Measurements from ENCODE around the gene RETREG1. TPM values are rescaled to one million over a fixed set of nuclear protein-coding genes. Genes with fewer than 3 reads are reported as not detected.

The RETREG1 gene
- total RNA-seq, 1 donor from 2014 or later = 2.9 TPM

GRCh38 chr5:16588434-16589214 is 28.2 kb downstream of the RETREG1 start:
- intact Hi-C loops (cut with DNase I) = no loop called here
- Histone ChIP-seq H3K27me3 (no peaks in the 10 kb centered on the region), H3K9me3 (no peaks in the 10 kb centered on the region), H3K4me1 (no peaks in the 10 kb centered on the region), H3K4me3 (no peak overlapping the region), H3K27ac (no peak overlapping the region), H3K36me3 (no peaks in the 10 kb centered on the region)
- no peak for TF ChIP-seq CTCF (IDR thresholded peaks at IDR 0.05)
- DNase-seq (ENCODE audit: low spot score in 2 of 2) = no peak

DNA sequence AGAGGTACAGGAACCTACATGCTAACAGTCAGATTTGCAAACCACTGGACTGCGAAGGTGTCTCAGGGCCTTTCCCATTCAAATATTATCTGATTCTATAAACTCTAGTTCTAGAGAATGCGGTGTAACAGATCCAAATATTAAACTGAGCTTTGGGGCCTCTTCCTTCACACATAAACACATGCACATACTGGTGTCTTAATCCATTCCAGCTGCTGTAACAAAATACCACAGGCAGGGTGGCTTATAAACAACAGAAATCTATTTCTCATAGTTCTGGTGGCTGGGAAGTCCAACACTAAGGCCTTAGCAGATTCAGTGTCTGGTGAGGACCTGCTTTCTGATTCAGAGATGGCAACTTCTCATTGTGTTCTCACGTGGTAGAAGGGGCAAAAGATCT is 30.2 kb downstream of the RETREG1 start:
- H3K27me3 ChIP-seq = no peaks in the 10 kb centered on the region
- no peaks in the 10 kb centered on the region for H3K36me3 ChIP-seq
- H3K4me3 ChIP-seq = no peak overlapping the region
- TF ChIP-seq CTCF (IDR thresholded peaks at IDR 0.05) = no peak
- H3K4me1 ChIP-seq = no peaks in the 10 kb centered on the region
- no peak overlapping the region for H3K27ac ChIP-seq
- intact Hi-C loops (cut with DNase I) = no loop called here
- H3K9me3 ChIP-seq = no peaks in the 10 kb centered on the region
- DNase-seq (ENCODE audit: low spot score in 2 of 2) = no peak

- peak in 1 of 3 experiments; percentile 21 for TF ChIP-seq CTCF (IDR thresholded peaks at IDR 0.05)
- Histone ChIP-seq H3K27ac (no peak overlapping the region), H3K4me3 (no peak overlapping the region), H3K9me3 (no peaks in the 10 kb centered on the region), H3K27me3 (no peaks in the 10 kb centered on the region), H3K4me1 (no peaks in the 10 kb centered on the region), H3K36me3 (no peaks in the 10 kb centered on the region)
- no peak for DNase-seq (ENCODE audit: low spot score in 2 of 2)
- intact Hi-C loops (cut with DNase I) = no loop called here
Measured at GRCh38 chr5:16585041-16585667, 31.6 kb downstream of the RETREG1 start.

- H3K4me1 ChIP-seq = no peaks in the 10 kb centered on the region
- H3K27ac ChIP-seq = no peak overlapping the region
- no peak for TF ChIP-seq CTCF (IDR thresholded peaks at IDR 0.05)
- no peaks in the 10 kb centered on the region for H3K36me3 ChIP-seq
- H3K27me3 ChIP-seq = no peaks in the 10 kb centered on the region
- H3K9me3 ChIP-seq = no peaks in the 10 kb centered on the region
- intact Hi-C loops (cut with DNase I) = no loop called here
- no peak for DNase-seq (ENCODE audit: low spot score in 2 of 2)
- H3K4me3 ChIP-seq = no peak overlapping the region
Measured at GRCh38 chr5:16582081-16582480, 34.7 kb downstream of the RETREG1 start.

GRCh38 chr5:16580382-16580781 is 36.4 kb downstream of the RETREG1 start:
- no peak for TF ChIP-seq CTCF (IDR thresholded peaks at IDR 0.05)
- no peak for DNase-seq (ENCODE audit: low spot score in 2 of 2)
- Histone ChIP-seq H3K27ac (no peak overlapping the region), H3K36me3 (no peaks in the 10 kb centered on the region), H3K9me3 (no peaks in the 10 kb centered on the region), H3K27me3 (no peaks in the 10 kb centered on the region), H3K4me3 (no peak overlapping the region), H3K4me1 (peaks cover 0 to 2% of the 10 kb centered on the region in 2 donors)
- intact Hi-C loops (cut with DNase I) = no loop called here
